HG03139 (cell line): ENCODE data around the gene TNFSF9.

Source experiments
- ATAC-seq: cut with Tn5 transposase; IDR thresholded peaks from one replicate; pipeline ENCODE4 v1.9.1; 2021; ENCODE audit not compliant: unreplicated experiment

TNFSF9 gene, protein sequence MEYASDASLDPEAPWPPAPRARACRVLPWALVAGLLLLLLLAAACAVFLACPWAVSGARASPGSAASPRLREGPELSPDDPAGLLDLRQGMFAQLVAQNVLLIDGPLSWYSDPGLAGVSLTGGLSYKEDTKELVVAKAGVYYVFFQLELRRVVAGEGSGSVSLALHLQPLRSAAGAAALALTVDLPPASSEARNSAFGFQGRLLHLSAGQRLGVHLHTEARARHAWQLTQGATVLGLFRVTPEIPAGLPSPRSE

DNA sequence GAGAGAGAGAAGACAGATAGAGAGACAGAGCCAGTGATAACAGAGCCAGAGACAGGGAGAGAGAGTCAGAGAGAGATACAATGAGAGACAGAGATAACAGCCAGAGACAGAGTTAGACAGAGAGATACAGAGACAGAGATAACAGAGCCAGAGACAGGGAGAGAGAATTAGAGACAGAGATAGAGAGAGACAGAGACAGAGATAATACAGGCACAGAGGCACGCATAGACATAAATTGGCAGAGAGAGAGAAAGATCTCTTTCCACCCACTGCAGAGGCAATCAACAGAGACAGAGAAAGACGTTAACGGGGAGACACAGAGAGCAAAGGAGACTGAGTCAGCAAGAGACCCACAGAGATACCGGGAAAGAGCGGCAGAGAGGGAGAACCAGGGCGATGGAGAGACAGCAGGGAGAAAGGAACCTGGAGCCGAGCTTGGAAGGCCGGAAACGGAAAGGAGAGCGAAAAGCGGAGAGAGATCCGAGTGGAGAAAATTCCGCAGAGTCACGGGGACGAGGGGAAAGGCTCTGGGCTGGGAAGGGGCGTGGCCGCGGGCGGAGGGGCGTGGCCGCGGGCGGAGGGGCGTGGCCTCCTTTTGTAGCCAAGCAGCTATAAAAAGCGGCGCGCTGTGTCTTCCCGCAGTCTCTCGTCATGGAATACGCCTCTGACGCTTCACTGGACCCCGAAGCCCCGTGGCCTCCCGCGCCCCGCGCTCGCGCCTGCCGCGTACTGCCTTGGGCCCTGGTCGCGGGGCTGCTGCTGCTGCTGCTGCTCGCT lies at the start of gene TNFSF9:
Gene TNFSF9, plus strand, starts transcription at position 641 of the 777 bp plus-strand sequence. Its CDS starts 11 bp downstream, at position 652.
- ATAC-seq: no peak

GRCh38 chr19:6481541-6482342 lies 49.1 kb upstream of the TNFSF9 start, which contains the start of gene DENND1C:
Gene DENND1C (minus strand): TSS chr19:6481787. CDS start chr19:6481695, 92 bp downstream.
- ATAC-seq: peak; percentile 67

GRCh38 chr19:6482343-6482686 lies 48.5 kb upstream of the TNFSF9 start:
- ATAC-seq: no peak

- no peak for ATAC-seq
These were observed 47.6 kb upstream of the TNFSF9 start for GRCh38 chr19:6483235-6483634.

DNA sequence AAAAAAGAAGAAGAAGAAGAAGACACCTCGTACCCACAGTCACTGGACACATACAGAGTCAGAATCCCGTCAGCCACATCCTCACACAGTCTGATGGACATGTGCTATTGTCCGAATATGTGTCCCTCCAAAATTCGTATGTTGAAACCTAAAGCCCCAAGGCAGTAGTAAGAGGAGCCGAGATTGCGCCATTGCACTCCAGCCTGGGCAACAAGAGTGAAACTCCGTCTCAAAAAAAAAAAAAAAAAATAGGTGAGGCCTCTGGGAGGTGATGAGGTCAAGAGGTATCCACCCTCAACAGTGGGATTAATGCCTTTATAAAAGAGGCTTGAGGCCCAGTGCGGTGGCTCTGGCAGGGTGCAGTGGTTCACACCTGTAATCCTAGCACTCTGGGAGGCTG lies 46.6 kb upstream of the TNFSF9 start:
- ATAC-seq: no peak

DNA sequence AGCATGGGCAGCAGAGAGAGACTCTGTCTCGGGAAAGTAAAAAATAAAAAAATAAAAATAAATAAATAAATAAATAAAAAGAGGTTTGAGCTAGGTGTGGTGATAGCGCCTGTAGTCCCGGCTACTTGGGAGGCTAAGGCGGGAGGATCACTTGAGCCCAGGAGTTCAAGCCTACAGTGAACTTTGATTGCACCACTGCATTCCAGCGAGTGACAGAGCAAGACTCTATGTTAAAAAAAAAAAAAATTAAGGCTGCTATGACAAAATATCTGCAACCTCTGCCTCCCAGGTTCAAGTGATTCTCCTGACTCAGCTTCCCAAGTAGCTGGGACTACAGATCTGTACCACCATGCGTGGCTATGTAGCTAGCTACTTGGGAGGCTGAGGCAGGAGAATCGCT lies 46.0 kb upstream of the TNFSF9 start:
- ATAC-seq: no peak

GRCh38 chr19:6489278-6490061 lies 41.4 kb upstream of the TNFSF9 start:
- ATAC-seq: no peak

DNA sequence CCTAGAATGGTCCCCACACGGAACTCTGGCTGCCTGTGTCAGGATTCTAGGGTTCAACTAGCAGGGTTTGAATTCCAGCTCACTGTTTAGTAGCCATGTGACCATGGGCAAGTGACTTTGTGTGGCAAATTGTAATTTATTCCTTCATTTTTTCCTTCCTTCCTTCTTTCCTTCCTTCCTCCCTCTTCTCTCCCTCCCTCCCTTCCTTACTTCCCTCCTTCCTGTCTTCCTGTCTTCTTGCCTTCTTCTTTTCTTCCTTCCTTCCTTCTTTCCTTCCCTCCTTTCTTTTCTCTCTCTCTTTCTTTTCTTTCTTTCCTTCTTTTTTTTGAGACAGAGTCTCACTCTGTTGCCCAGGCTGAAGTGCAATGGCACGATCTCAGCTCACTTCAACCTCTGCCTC lies 40.7 kb upstream of the TNFSF9 start:
- no peak for ATAC-seq

DNA sequence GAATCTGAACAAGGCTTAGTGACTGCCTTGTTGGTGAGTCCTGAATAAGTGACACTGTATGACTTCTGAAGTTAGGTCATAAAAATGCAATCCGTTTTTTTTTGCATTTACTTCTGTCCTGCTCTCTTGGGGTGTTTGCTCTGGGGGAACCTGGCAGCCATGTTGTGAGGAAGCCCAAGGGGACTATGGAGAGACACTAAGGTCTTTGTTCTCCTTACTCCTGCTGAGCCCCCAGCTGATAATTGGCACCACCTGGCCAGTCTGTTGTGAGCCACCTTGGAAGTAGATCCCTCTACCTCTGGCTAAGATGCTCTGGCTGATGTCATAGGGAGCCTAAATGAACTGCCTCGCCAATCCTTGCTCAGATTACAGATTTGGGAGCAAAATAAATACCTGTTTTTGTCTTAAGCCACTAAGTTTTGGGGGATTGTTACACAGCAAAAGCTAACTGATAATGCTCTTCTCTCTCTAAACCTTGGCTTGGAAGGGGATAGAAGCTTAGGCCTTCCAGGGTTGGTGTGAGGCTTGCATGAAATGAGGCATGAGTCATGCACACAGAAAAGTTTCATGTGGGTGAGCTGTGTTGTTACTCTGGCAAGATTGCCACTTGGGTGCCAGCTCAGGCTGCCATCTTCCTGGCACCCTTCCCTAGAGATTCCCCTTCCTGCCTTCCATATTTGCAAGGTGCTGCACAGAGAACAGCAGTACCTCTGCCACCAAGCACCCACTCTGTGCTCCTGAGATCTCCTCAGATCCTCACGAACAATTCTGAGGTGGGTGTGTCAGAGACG lies 38.8 kb upstream of the TNFSF9 start:
- ATAC-seq: no peak

GRCh38 chr19:6494438-6495036 lies 36.3 kb upstream of the TNFSF9 start:
- no peak for ATAC-seq

- ATAC-seq: no peak
These were observed 34.9 kb upstream of the TNFSF9 start for GRCh38 chr19:6495947-6496346.

GRCh38 chr19:6498294-6499036 lies 32.4 kb upstream of the TNFSF9 start:
- no peak for ATAC-seq

GRCh38 chr19:6499052-6499790 lies 31.6 kb upstream of the TNFSF9 start:
- no peak for ATAC-seq

DNA sequence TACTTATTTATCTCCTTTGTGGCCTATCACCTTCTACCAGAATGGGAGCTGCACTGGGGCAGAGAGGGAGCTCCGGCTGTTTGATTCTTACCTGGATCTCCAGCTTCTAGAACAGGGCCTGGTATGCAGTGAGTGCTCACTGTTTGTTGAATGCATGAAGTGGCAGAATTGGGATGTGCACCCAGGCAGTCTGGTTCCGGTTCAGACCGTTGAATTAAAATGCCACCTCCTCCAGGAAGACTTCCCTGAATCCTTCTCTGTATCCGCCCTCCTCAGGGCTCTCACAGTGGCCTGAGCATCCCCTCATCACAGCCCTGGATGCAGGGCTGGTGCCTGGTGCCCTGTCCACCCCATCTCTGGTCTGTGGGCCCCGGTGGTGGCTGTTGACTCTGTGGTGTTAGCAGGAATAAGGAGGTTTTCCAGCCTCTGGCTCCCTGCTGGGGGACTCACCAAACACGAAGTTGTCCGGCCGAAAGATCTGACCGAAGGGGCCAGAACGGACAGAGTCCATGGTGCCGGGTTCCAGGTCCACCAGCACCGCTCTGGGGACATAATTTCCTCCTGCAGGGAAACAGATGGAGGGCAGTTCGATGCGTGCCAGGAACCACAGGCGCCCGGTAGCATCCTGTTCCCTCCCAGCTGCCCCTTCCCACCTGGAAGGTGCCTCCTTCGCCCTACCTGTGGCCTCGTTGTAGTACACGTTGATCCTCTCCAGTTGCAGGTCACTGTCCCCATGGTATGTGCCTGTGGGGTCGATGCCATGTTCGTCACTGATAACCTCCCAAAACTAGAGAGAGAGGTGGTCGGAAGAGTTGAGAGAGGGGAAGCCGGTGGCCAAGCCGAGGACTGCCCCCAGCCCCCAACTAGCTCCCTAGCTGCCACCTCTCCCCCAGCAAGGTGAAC lies 29.7 kb upstream of the TNFSF9 start:
- ATAC-seq: no peak

- no peak for ATAC-seq
These were observed 28.8 kb upstream of the TNFSF9 start, which contains the start of gene TUBB4A for GRCh38 chr19:6501740-6502648. Gene TUBB4A (minus strand): TSS chr19:6502309. CDS start chr19:6502212, 97 bp downstream.
